Measurements from ENCODE around the gene MTCL1.

DNA sequence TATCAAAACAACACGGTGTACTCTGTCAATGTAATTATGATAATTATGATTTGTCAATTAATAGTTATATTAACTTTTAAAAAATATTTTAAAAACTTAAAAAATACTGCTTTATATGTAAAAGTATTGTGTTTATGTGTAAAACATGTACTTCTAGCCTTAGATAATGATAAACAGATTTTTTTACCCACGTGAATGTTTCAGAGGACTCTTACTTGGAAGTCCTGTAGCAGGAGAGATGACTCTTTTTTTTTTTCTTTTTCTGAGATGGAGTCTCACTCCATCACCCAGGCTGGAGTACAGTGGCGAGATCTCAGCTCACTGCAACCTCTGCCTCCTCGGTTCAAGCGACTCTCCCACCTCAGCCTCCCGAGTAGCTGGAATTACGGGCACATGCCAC, 6.2 kb upstream of the MTCL1 start:
- TF ChIP-seq, protein P1, sequence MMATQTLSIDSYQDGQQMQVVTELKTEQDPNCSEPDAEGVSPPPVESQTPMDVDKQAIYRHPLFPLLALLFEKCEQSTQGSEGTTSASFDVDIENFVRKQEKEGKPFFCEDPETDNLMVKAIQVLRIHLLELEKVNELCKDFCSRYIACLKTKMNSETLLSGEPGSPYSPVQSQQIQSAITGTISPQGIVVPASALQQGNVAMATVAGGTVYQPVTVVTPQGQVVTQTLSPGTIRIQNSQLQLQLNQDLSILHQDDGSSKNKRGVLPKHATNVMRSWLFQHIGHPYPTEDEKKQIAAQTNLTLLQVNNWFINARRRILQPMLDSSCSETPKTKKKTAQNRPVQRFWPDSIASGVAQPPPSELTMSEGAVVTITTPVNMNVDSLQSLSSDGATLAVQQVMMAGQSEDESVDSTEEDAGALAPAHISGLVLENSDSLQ (IDR thresholded peaks at IDR 0.05) = no peak
- TF ChIP-seq LEF1 (IDR thresholded peaks at IDR 0.05; ENCODE audit: borderline replicate concordance) = no peak
- no peak for TF ChIP-seq SP1 (IDR thresholded peaks at IDR 0.05)
- TF ChIP-seq SUZ12 (IDR thresholded peaks at IDR 0.05) = no peak
- no peak for TF ChIP-seq FOXM1 (IDR thresholded peaks at IDR 0.05; ENCODE audit: borderline replicate concordance)
- no peak for TF ChIP-seq ARNT (IDR thresholded peaks at IDR 0.05)
- TF ChIP-seq TARDBP (IDR thresholded peaks at IDR 0.05) = no peak
- TF ChIP-seq ELF4 (IDR thresholded peaks at IDR 0.05) = no peak
